NCI-H774 (cell line): ENCODE results near the gene CCL17.
"Not testable (repeated sequence)": the region's sequence is repeated elsewhere in the genome, so short reads cannot be mapped to it uniquely, and the experiment has no call there.

Experiments used
- DNase-seq: peaks from one replicate; lab custom pipeline; 2025; lab: John Stamatoyannopoulos, UW

CCL17 gene

DNA sequence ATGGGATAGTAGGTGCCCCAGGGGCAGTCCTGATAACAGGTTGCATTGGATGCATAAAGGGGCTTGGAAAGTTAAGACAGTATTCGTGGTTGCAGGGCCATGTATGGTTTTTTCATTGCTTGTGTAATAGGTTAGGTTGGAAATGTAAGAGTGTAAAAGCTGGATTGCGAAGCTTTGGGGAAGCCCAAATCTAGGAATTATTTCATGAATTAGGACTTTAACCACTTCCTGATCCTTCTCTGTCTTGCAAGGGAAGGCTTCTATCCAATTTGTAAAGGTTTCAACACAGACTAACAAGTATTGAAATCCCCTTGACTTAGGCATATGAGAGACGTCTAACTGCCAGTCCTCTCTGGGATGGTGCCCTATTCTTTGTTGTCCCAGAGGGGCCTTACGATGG lies 7.8 kb upstream of the CCL17 start:
- DNase-seq: no peak

GRCh38 chr16:57397493-57397892 lies 7.1 kb upstream of the CCL17 start:
- DNase-seq: not testable (repeated sequence)

DNA sequence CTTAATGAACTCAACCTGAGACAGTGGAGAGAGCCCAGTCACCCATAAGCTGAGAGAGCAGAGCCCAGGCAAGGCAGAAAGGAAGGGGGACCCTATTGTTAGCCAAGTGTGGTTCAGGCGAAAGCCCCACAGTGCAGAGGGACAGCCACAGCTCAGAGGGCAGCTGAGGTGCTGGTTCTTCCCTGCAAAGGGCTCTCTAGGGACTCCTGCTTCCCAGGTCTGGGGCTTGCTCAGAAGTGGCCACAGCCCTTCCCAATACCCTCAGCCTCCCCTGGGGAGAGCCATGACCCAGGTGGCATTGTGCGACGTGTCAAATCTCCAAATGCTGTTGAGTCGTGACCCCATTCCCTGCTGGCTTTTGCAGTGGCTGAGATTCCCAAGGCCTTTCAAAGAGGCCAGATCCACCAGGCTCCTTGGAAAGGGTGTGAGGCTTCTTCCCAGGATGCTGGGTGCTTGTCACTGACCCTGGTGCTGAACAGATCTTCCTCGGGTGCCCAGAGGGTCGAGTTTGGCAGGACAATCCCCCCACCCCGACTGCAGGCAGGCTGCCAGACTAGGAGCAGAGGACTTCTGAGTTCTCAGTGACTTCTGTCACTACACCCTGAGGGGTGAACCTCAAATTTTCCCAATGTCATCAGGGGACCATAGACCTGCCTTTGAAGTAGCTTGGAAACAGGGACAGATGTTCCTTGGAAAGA lies 2.5 kb upstream of the CCL17 start:
- no peak for DNase-seq

DNA sequence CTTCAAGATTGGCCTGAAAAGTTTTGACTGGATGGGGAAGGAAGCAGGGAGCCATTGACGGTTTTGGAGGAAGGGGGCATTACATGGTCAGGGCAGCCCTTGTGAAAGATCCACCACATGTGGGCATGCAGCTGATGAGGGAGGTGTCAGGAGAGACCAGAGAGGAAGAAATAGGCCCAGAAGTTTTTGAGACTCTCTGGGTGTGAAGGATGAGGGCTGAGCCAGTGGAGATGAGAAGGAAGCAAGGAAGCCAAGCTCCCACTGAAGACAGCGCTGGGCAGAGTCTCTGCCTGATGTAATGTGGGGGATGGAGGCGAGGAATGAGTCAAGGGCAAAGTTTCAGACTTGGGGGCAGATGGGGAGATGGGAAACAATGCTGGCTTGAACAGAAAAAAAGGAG lies 530 bp downstream of the CCL17 start:
- no peak for DNase-seq

- DNase-seq: no peak
Measured at GRCh38 chr16:57406881-57407280, 2.3 kb downstream of the CCL17 start.

DNA sequence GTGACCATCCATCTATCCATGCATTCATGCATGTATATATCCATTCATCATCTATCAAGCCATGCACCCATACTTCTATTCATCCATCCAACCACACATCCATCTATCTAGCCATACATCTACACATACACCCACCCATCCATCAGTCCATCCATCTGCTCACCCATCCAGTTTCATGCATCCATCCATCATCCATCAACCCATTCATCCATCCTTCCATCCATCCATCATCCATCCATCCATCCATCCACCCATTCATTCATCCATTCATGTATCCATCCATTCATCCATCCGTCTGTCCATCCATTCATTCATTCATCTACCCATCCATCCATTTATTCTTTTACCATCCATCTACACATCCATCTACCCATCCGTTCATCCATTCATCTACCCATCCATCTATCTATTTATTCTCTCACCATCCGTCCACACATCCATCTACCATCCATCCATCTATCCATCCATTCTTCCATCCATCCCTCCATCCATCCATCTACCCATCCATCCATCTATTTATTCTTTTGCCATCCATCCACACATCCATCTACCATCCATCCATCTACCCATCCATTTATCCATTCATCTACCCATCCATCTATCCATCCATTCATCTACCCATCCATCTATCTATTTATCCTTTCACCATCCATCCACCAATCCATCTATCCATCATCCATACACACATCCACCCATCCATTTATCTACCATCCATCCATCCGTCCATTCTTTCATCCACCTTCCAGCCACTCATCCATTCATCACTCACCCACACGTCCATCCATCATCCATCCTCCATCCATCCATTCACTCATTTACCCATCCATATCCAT lies 3.2 kb downstream of the CCL17 start:
- DNase-seq: no peak

GRCh38 chr16:57409065-57409464 lies 4.5 kb downstream of the CCL17 start:
- DNase-seq: no peak

DNA sequence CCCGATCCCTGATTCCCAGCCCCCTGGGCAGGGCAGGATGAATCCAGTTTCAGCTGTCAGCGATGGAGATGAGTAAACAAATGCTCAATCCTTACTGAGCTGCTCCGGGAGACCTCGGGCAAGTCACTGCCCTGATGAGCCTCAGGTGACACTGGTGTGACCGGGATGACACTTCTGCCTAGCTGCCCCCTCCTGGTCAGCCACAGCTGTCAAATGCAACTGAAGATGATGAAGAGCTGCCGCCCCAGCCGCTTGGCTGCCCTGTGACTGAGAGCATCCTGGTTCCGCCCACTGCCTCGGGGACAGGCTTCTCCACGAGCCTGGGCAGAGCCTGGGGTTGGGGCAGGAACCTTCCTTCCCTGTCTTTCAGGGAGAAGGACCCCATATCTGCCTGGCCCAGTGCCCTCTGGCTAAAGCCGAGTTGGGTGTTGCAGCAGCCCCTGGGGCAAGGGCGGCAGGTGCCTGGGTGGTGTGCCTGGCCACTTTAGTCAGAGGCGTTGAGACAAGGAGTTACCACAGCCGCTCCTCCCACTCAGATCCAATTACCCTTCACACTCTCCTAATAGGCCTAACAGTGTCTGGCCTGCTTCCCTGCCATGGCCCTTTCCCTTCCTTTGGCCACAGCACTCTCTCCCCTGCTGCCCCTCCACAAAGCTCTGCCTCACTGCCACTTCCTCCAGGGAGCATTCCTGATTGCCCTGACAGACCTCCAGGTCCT lies 5.5 kb downstream of the CCL17 start:
- no peak for DNase-seq

DNA sequence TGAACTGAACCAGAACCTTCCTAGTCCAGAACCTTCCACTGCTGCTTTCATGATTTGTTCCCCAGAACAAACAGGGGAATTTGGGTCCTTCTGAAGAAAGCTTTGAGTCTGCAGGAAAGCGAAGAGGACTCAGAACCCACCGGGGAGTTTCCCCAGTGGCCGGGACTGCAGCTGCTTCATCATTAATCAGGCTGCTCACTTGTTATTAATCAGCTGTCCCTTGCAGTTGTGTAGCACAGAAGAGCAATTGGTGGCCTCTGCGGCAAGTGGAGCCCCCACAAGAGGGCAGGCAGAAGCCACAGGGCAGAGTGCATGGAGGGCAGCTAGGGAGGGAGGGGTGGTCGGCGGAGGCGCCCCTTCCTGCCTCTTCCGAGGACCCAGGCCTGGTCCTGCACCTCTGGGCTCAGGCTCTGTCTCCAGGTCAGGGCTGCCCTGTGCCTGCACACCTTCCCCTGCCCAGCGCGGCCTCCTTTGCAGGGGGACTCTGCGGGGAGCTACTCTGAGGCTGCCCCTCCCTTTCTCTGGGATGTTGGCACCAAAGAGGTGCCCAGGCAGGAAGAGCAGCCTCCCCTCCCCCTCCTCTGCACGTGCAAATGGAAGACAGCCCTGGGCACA lies 6.9 kb downstream of the CCL17 start:
- no peak for DNase-seq

- DNase-seq: no peak
Measured at GRCh38 chr16:57412584-57412983, 8.0 kb downstream of the CCL17 start.

GRCh38 chr16:57413301-57413730 lies 8.7 kb downstream of the CCL17 start:
- no peak for DNase-seq

DNA sequence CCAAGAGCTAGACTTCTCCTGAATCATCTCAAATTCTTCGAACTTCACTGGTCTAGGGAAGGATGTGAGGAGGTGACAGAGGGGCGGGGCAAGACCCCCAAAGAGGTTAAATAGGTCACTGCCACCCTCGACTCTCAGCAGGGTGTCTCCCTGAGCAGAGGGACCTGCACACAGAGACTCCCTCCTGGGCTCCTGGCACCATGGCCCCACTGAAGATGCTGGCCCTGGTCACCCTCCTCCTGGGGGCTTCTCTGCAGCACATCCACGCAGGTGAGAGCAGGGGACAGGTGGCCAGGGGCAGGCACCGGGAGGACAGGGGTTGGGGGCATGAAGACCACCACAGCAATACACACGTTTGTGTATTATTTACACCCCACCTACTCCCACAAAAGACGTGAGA lies 9.2 kb downstream of the CCL17 start:
- no peak for DNase-seq

GRCh38 chr16:57416084-57416483 lies 11.5 kb downstream of the CCL17 start:
- no peak for DNase-seq

DNA sequence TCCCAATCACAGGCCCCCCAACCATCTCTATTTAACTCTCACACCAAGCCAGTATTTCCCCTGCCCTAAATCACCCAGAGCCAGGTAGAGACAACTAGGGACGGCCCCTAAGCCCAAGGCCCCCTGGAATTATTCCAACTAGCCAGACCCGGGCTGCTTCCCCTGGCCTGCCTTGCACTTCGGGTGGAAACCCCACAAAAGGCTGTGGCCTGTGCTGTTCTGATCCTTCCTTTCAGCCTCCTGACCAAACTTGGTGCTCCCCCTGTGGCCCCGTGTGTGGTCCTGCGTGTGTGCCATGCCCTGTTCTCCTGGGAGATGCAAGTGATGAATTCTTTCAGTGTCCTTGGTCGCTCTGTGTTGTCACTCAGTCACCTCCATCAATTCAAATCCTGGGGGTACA lies 14.9 kb downstream of the CCL17 start:
- DNase-seq: no peak

- DNase-seq: no peak
Measured at GRCh38 chr16:57422026-57422944, 17.7 kb downstream of the CCL17 start.

- DNase-seq: no peak
Measured at GRCh38 chr16:57423152-57423551, 18.6 kb downstream of the CCL17 start.

GRCh38 chr16:57424583-57424982 lies 20.0 kb downstream of the CCL17 start:
- no peak for DNase-seq

- no peak for DNase-seq
Measured at GRCh38 chr16:57426356-57426755, 21.8 kb downstream of the CCL17 start.

GRCh38 chr16:57427307-57427706 lies 22.7 kb downstream of the CCL17 start:
- DNase-seq: no peak

DNA sequence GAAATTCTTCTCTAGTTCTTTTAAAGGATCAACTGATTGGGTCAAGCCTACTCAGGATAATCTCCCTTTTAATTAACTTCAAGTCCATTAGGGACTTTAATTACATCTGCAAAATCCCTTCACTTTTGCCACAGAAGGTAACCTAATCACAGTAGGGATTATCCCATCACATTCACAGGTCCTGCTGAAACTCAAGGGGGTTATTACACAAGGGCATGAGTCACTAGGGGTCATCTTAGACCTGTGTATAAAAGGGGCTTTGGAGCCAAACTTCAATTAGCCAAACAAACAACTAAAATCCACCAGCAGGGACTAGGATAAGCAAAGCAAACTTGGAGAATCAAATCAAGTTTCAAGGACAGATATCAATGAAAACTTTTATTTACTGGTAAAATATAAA lies 23.3 kb downstream of the CCL17 start:
- DNase-seq: no peak

DNA sequence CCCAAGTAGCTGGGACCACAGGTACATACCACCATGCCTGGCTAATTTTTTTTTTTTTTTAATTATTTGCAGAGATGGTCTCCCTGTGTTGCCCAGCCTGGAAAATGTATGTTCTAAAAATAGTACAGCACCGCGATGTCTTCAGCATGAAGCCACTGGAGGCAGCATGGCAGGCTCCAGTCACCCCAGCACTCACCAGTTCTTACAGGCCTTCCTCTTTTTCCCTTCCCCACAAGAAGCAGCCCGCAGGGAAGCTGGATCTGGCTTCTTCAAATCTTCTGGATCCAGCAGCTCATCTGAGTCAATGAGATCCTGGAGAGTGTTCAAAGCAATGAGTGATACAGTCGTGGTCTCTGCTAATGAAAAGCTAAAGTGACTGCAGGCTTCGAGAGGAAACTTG lies 26.4 kb downstream of the CCL17 start:
- DNase-seq: no peak
